Adrenal gland (tissue), 5 donors: ENCODE data around the gene LDLRAD2.

Experiments used
- POLR2A ChIP-seq, 2 donors: fragments of 450-650 bp; IDR thresholded peaks; one replicate each; pipeline ENCODE4 v1.6.1; 2017; ENCODE audit warnings: antibody characterized with exemption in 2 of 2, mild to moderate bottlenecking in 2 of 2, moderate library complexity in 1 of 2
- TF ChIP-seq, protein P1 (sequence below), 6 experiments: fragments of 450-650 bp in 4 of 6; fragments of 200-600 bp in 2 of 6; sonication (generic) in 1 of 6; IDR thresholded peaks; 1 replicate in 5 of 6; 2 replicates in 1 of 6; pipeline versions ENCODE4 v1.5.1 to v1.8.0; 2016 to 2021; ENCODE audit warnings: antibody characterized with exemption in 6 of 6, mild to moderate bottlenecking in 2 of 6, moderate library complexity in 1 of 6
- donor health status: DM: no; HTN: no; CAD: no.

DNA sequence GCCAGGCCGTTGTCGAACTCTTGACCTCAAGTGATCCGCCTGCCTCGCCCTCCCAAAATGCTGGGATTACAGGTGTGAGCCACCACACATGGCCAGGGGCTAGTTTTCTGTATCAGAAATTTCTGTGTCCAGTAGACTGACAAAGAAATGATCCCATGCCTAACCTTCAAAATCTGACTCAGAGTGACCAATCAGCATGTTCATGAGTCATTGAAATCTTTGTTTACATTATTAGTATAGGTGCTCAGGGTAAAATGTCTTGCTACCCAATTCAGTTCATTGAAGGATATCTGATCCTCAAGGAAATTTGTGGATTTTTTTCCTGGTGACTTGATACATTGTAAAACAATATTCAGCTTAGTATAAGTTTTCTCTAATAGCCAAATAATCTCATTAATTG is 11.0 kb upstream of the LDLRAD2 start:
- TF ChIP-seq, protein P1, sequence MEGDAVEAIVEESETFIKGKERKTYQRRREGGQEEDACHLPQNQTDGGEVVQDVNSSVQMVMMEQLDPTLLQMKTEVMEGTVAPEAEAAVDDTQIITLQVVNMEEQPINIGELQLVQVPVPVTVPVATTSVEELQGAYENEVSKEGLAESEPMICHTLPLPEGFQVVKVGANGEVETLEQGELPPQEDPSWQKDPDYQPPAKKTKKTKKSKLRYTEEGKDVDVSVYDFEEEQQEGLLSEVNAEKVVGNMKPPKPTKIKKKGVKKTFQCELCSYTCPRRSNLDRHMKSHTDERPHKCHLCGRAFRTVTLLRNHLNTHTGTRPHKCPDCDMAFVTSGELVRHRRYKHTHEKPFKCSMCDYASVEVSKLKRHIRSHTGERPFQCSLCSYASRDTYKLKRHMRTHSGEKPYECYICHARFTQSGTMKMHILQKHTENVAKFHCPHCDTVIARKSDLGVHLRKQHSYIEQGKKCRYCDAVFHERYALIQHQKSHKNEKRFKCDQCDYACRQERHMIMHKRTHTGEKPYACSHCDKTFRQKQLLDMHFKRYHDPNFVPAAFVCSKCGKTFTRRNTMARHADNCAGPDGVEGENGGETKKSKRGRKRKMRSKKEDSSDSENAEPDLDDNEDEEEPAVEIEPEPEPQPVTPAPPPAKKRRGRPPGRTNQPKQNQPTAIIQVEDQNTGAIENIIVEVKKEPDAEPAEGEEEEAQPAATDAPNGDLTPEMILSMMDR (IDR thresholded peaks at IDR 0.05) = no peak
- no peak for TF ChIP-seq POLR2A (IDR thresholded peaks at IDR 0.05)
